Measurements from ENCODE around the gene GJA8.

GRCh38 chr1:147912553-147912952, 10.0 kb downstream of the GJA8 start:
- TF ChIP-seq CTCF (IDR thresholded peaks at IDR 0.05; ENCODE audit: low read depth, low read length, missing input control) (no peak), FOXA1 (IDR thresholded peaks at IDR 0.05) (no peak), GABPA (IDR thresholded peaks at IDR 0.05 in 1 of 2, conservative IDR thresholded peaks at IDR 0.05 in 1 of 2) (no peak), REST (IDR thresholded peaks at IDR 0.05) (no peak), RAD21 (IDR thresholded peaks at IDR 0.05) (no peak), ATF3 (IDR thresholded peaks at IDR 0.05) (no peak), MAX (IDR thresholded peaks at IDR 0.05) (no peak), JUND (IDR thresholded peaks at IDR 0.05) (no peak), EGR1 (IDR thresholded peaks at IDR 0.05; ENCODE audit: low read depth in 2 of 2) (no peak)
